Stimulated activated CD4-positive, alpha-beta T cell treated with anti-CD3 and anti-CD28 coated beads, Interleukin-1b, Interleukin-23, amount 100 ng/mL, for 1 hour (primary cell): ENCODE results near the gene TBC1D22A.
"Not testable (repeated sequence)": the region's sequence is repeated elsewhere in the genome, so short reads cannot be mapped to it uniquely, and the experiment has no call there.

Source experiments
- DNase-seq, 2 donors: peaks; one replicate each; pipeline ENCODE4 v3.0.0-alpha.2; 2020; ENCODE audit warnings: low read depth in 2 of 2

Gene TBC1D22A

GRCh38 chr22:46972256-46972655 lies 209.8 kb downstream of the TBC1D22A start:
- DNase-seq, result no peak

- no peak for DNase-seq
Measured at GRCh38 chr22:46972901-46973831, 210.7 kb downstream of the TBC1D22A start.

GRCh38 chr22:46974077-46974476 lies 211.6 kb downstream of the TBC1D22A start:
- DNase-seq, result no peak

- DNase-seq, result no peak
Measured at GRCh38 chr22:46974631-46975585, 212.5 kb downstream of the TBC1D22A start.

GRCh38 chr22:46976143-46976542 lies 213.7 kb downstream of the TBC1D22A start:
- DNase-seq, result no peak

GRCh38 chr22:46976598-46976997 lies 214.1 kb downstream of the TBC1D22A start:
- no peak for DNase-seq

- DNase-seq, result no peak
Measured at GRCh38 chr22:46977656-46978343, 215.3 kb downstream of the TBC1D22A start.

- not testable (repeated sequence) for DNase-seq
Measured at GRCh38 chr22:46978668-46979067, 216.2 kb downstream of the TBC1D22A start.

GRCh38 chr22:46979506-46979905 lies 217.1 kb downstream of the TBC1D22A start:
- no peak for DNase-seq

GRCh38 chr22:46980392-46980791 lies 217.9 kb downstream of the TBC1D22A start:
- no peak for DNase-seq

- DNase-seq, result no peak
Measured at GRCh38 chr22:46982635-46983034, 220.2 kb downstream of the TBC1D22A start.

- DNase-seq, result no peak
Measured at GRCh38 chr22:46983046-46983445, 220.6 kb downstream of the TBC1D22A start.

- DNase-seq, result no peak
Measured at GRCh38 chr22:46984751-46985506, 222.5 kb downstream of the TBC1D22A start.

GRCh38 chr22:46985507-46985882 lies 223.0 kb downstream of the TBC1D22A start:
- DNase-seq, result no peak

GRCh38 chr22:46986788-46987187 lies 224.3 kb downstream of the TBC1D22A start:
- DNase-seq, result no peak

GRCh38 chr22:46990937-46991550 lies 228.6 kb downstream of the TBC1D22A start:
- DNase-seq, result no peak

GRCh38 chr22:46991666-46992065 lies 229.2 kb downstream of the TBC1D22A start:
- DNase-seq, result no peak

GRCh38 chr22:46992121-46992731 lies 229.8 kb downstream of the TBC1D22A start:
- no peak for DNase-seq

GRCh38 chr22:46993633-46994032 lies 231.2 kb downstream of the TBC1D22A start:
- no peak for DNase-seq

- no peak for DNase-seq
Measured at GRCh38 chr22:46994265-46994664, 231.8 kb downstream of the TBC1D22A start.
